Trophoblast cell (in vitro differentiated cells and primary cell): ENCODE results near the gene CISTR.

ENCODE experiments used
- DNase-seq, 2 donors: peaks; one replicate each; pipeline ENCODE4 v3.0.0-alpha.2; 2016
- H2AFZ ChIP-seq: 2 replicates; pipeline ENCODE4 v1.6.1; 2013; ENCODE audit warnings: low read length, moderate library complexity, mild to moderate bottlenecking; ENCODE audit not compliant: insufficient read depth, poor library complexity
- H2AK5ac ChIP-seq: 2 replicates; pipeline ENCODE4 v1.6.1; 2013; ENCODE audit warnings: mild to moderate bottlenecking, low read length
- H2BK120ac ChIP-seq: 2 replicates; pipeline ENCODE4 v1.6.1; 2013; ENCODE audit warnings: low read length, mild to moderate bottlenecking, moderate library complexity; ENCODE audit not compliant: insufficient read depth, poor library complexity
- H2BK12ac ChIP-seq: 2 replicates; pipeline ENCODE4 v1.6.1; 2013; ENCODE audit warnings: mild to moderate bottlenecking, low read length, moderate library complexity
- H2BK5ac ChIP-seq: 2 replicates; pipeline ENCODE4 v1.6.1; 2013; ENCODE audit warnings: low read length, low read depth, moderate library complexity, mild to moderate bottlenecking; ENCODE audit not compliant: poor library complexity
- H3K14ac ChIP-seq: 2 replicates; pipeline ENCODE4 v1.6.1; 2013; ENCODE audit warnings: mild to moderate bottlenecking, low read length
- H3K18ac ChIP-seq: 2 replicates; pipeline ENCODE4 v1.6.1; 2013; ENCODE audit warnings: mild to moderate bottlenecking, low read length
- H3K23ac ChIP-seq: 2 replicates; pipeline ENCODE4 v1.6.1; 2013; ENCODE audit warnings: low read length
- H3K27ac ChIP-seq: 2 replicates; pipeline ENCODE4 v1.5.1; 2013; ENCODE audit warnings: low read depth, mild to moderate bottlenecking, inconsistent platforms, low read length, moderate library complexity
- H3K27me3 ChIP-seq: 2 replicates; pipeline ENCODE4 v1.6.1; 2013; ENCODE audit warnings: inconsistent platforms, mild to moderate bottlenecking, low read length, moderate library complexity; ENCODE audit not compliant: insufficient read depth
- H3K36me3 ChIP-seq, 2 experiments: 1 replicate in 1 of 2; 2 replicates in 1 of 2; pipeline ENCODE4 v1.6.1; 2013; ENCODE audit warnings: low read length in 2 of 2, mild to moderate bottlenecking in 2 of 2, moderate library complexity in 1 of 2; ENCODE audit not compliant: insufficient read depth in 2 of 2, control insufficient read depth in 1 of 2
- H3K4ac ChIP-seq: 2 replicates; pipeline ENCODE4 v1.6.1; 2013; ENCODE audit warnings: low read depth, mild to moderate bottlenecking, low read length, moderate library complexity
- H3K4me1 ChIP-seq, 2 experiments: 1 replicate in 1 of 2; 2 replicates in 1 of 2; pipeline ENCODE4 v1.6.1; 2013; ENCODE audit warnings: low read length in 2 of 2, mild to moderate bottlenecking in 2 of 2, moderate library complexity in 1 of 2; ENCODE audit not compliant: insufficient read depth in 2 of 2, control insufficient read depth in 1 of 2
- H3K4me2 ChIP-seq: 2 replicates; pipeline ENCODE4 v1.6.1; 2013; ENCODE audit warnings: inconsistent platforms, mild to moderate bottlenecking, low read length, moderate library complexity
- H3K4me3 ChIP-seq: 2 replicates; pipeline ENCODE4 v1.5.1; 2013; ENCODE audit warnings: mild to moderate bottlenecking, low read depth, low read length, inconsistent platforms
- H3K79me1 ChIP-seq: one replicate; pipeline ENCODE4 v1.6.1; 2013; ENCODE audit warnings: low read length
- H3K79me2 ChIP-seq: 2 replicates; pipeline ENCODE4 v1.6.1; 2013; ENCODE audit warnings: low read length, mild to moderate bottlenecking; ENCODE audit not compliant: control insufficient read depth, insufficient read depth, poor library complexity
- H3K9ac ChIP-seq: 2 replicates; pipeline ENCODE4 v1.6.1; 2013; ENCODE audit warnings: mild to moderate bottlenecking, low read length
- H3K9me3 ChIP-seq: 2 replicates; pipeline ENCODE4 v1.6.1; 2013; ENCODE audit warnings: low read depth, mild to moderate bottlenecking, control low read depth, inconsistent platforms, low read length; ENCODE audit not compliant: insufficient read depth
- H4K12ac ChIP-seq: 2 replicates; pipeline ENCODE4 v1.6.1; 2013; ENCODE audit warnings: low read depth, mild to moderate bottlenecking, low read length, moderate library complexity
- H4K8ac ChIP-seq: 2 replicates; pipeline ENCODE4 v1.6.1; 2013; ENCODE audit warnings: low read depth, mild to moderate bottlenecking, low read length, moderate library complexity
- H4K91ac ChIP-seq: one replicate; pipeline ENCODE4 v1.6.1; 2013; ENCODE audit warnings: low read depth, mild to moderate bottlenecking, low read length, moderate library complexity
- WGBS: extraction: QIAGEN DNeasy Blood & Tissue Kit; methylation state at CpG from one replicate; pipeline ENCODE4 v1.1.7; 2013; ENCODE audit warnings: missing lambda C conversion rate; ENCODE audit not compliant: insufficient read length, insufficient coverage; ENCODE audit errors: extremely low coverage; 5-methylcytosine and 5-hydroxymethylcytosine counted together

Gene CISTR

DNA sequence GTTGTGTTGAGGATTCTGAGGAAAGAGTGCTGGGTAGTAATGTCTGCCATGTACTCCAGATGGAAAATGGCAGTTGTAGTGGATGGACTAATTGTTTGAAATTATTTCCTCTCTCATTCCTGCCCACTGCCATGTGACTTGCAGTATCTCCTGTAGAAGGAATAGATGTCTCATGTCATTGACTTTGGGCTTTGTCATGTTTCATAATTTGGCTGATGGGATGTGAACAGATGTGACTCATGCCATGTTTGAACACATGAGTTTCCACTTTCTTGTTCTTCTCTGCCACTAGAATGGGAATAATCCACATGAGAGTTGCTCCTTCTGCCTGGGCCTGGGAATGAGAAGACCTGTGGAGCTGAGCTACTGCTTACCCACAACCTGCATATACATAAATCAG is 22.1 kb downstream of the CISTR start:
- Histone ChIP-seq H3K14ac (no peak overlapping the region), H3K9ac (no peak overlapping the region), H3K27ac (no peak overlapping the region), H4K12ac (no peak overlapping the region), H4K91ac (no peak overlapping the region), H2BK120ac (no peak overlapping the region), H3K4me2 (no peak overlapping the region), H3K36me3 (no peaks in the 10 kb centered on the region), H2BK12ac (no peak overlapping the region), H3K18ac (no peak overlapping the region), H3K9me3 (peaks cover 2% of the 10 kb centered on the region), H3K4me3 (no peak overlapping the region), H2AFZ (no peak overlapping the region), H4K8ac (no peak overlapping the region), H3K23ac (no peak overlapping the region), H2BK5ac (no peak overlapping the region), H3K79me1 (no peaks in the 10 kb centered on the region), H3K4me1 (peaks cover 4% of the 10 kb centered on the region in 2 experiments), H2AK5ac (no peak overlapping the region), H3K4ac (no peak overlapping the region), H3K79me2 (no peaks in the 10 kb centered on the region), H3K27me3 (no peaks in the 10 kb centered on the region)
- DNase-seq, result no peak

DNA sequence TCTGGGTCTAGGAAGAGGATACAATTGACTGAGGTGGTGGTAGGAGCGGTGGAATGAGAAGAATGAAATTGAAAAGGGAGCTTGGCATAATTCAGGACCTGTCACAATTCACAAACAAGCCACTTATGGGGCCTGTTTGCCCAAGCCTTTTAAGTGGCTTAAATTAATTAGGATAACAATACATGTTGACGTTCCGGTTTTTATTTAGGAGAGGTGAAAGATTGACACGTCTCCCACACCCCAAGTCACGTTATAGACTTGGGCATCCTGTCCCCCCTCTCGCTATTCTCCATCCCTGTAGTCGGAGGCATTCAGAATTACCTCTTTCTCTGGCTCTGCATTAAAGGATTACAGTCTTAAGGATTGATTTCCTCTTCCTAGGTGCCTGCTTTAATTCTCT is 23.6 kb downstream of the CISTR start:
- no peaks in the 10 kb centered on the region for H3K27me3 ChIP-seq
- peaks cover 4% of the 10 kb centered on the region in 2 experiments for H3K4me1 ChIP-seq
- H3K9ac ChIP-seq, result no peak overlapping the region

GRCh38 chr12:53727310-53728041 is 24.3 kb downstream of the CISTR start, which contains the start of gene CALCOCO1:
CALCOCO1 (minus strand) TSS chr12:53727452; CDS start chr12:53725242, 2,210 bp downstream.
- H3K27me3 ChIP-seq, result no peaks in the 10 kb centered on the region
- peak within 1 kb of the TSS; percentile 18 for H4K91ac ChIP-seq
- peak within 1 kb of the TSS; percentile 80 for H4K8ac ChIP-seq
- H3K4me2 ChIP-seq, result peak within 1 kb of the TSS; percentile 96
- H3K36me3 ChIP-seq, result peaks cover 7 to 13% of the 10 kb centered on the region in 2 experiments
- no peak within 1 kb of the TSS for H2BK120ac ChIP-seq
- no peak within 1 kb of the TSS for H3K27ac ChIP-seq
- H3K4me3 ChIP-seq, result peak within 1 kb of the TSS; percentile 86
- no peak within 1 kb of the TSS for H2BK5ac ChIP-seq
- H3K4me1 ChIP-seq, result peaks cover 4% of the 10 kb centered on the region in 2 experiments
- WGBS, result no CpG with 5 or more reads among the region's 38 CpGs
- peak within 1 kb of the TSS; percentile 61 for H2AFZ ChIP-seq
- H2AK5ac ChIP-seq, result no peak within 1 kb of the TSS
- H3K23ac ChIP-seq, result no peak within 1 kb of the TSS
- no peak within 1 kb of the TSS for H3K4ac ChIP-seq
- H3K9ac ChIP-seq, result peak within 1 kb of the TSS; percentile 84
- peak; percentile 98 for DNase-seq
- peaks cover 2% of the 10 kb centered on the region for H3K9me3 ChIP-seq
- peak within 1 kb of the TSS; percentile 16 for H3K14ac ChIP-seq
- no peak within 1 kb of the TSS for H2BK12ac ChIP-seq
- no peaks in the 10 kb centered on the region for H3K79me1 ChIP-seq
- H4K12ac ChIP-seq, result peak within 1 kb of the TSS; percentile 34
- no peaks in the 10 kb centered on the region for H3K79me2 ChIP-seq
- no peak within 1 kb of the TSS for H3K18ac ChIP-seq

More for the DNA sequence above, 23.6 kb downstream of the CISTR start:
- Histone ChIP-seq H4K12ac (no peak overlapping the region), H2BK5ac (no peak overlapping the region), H3K27ac (no peak overlapping the region), H3K4me3 (no peak overlapping the region), H4K8ac (peak overlapping the region; percentile 80), H3K4me2 (peak overlapping the region; percentile 96), H2AFZ (peak overlapping the region; percentile 30), H3K79me1 (no peaks in the 10 kb centered on the region), H3K36me3 (peaks cover 5 to 9% of the 10 kb centered on the region in 2 experiments), H3K14ac (no peak overlapping the region), H2BK12ac (no peak overlapping the region), H2BK120ac (no peak overlapping the region), H3K23ac (no peak overlapping the region), H3K79me2 (no peaks in the 10 kb centered on the region), H3K4ac (no peak overlapping the region), H3K9me3 (peaks cover 2% of the 10 kb centered on the region), H2AK5ac (no peak overlapping the region), H4K91ac (no peak overlapping the region), H3K18ac (no peak overlapping the region)
- no peak for DNase-seq
- no CpG with 5 or more reads among the region's 7 CpGs for WGBS

- Histone ChIP-seq H3K9ac (peak overlapping the region; percentile 83), H3K23ac (no peak overlapping the region), H3K27me3 (no peaks in the 10 kb centered on the region), H3K4me2 (peak overlapping the region; percentile 72), H4K8ac (peak overlapping the region; percentile 18), H3K36me3 (peaks cover 11 to 18% of the 10 kb centered on the region in 2 experiments), H3K4me1 (peaks cover 4% of the 10 kb centered on the region in 2 experiments), H2AFZ (peak overlapping the region; percentile 61), H2BK120ac (no peak overlapping the region), H3K27ac (no peak overlapping the region), H3K9me3 (peaks cover 2% of the 10 kb centered on the region), H3K79me2 (no peaks in the 10 kb centered on the region), H3K18ac (no peak overlapping the region), H2AK5ac (no peak overlapping the region), H3K4ac (no peak overlapping the region), H2BK12ac (no peak overlapping the region), H4K91ac (peak overlapping the region; percentile 18), H3K14ac (no peak overlapping the region), H3K79me1 (no peaks in the 10 kb centered on the region), H3K4me3 (peak overlapping the region; percentile 83), H2BK5ac (no peak overlapping the region), H4K12ac (no peak overlapping the region)
- DNase-seq, result peak in 1 of 2 donors; percentile 21
- WGBS, result no CpG with 5 or more reads among the region's 15 CpGs
Observed at GRCh38 chr12:53726946-53727309, 24.9 kb downstream of the CISTR start.
